IPS-15b (cell line): ENCODE results near the gene LRRC46.
A peak's percentile ranks its signal among the peaks of the same experiment; 100 is the strongest.

Experiments
- H3K27me3 ChIP-seq: one replicate; pipeline ENCODE4 v1.6.1; 2013; ENCODE audit warnings: low read length; ENCODE audit not compliant: control insufficient read depth, insufficient read depth
- H3K36me3 ChIP-seq: one replicate; pipeline ENCODE4 v1.6.1; 2013; ENCODE audit warnings: low read length; ENCODE audit not compliant: control insufficient read depth, insufficient read depth
- H3K4me1 ChIP-seq: one replicate; pipeline ENCODE4 v1.6.1; 2013; ENCODE audit warnings: mild to moderate bottlenecking, low read length; ENCODE audit not compliant: control insufficient read depth, insufficient read depth
- H3K4me3 ChIP-seq: one replicate; pipeline ENCODE4 v1.5.1; 2013; ENCODE audit warnings: low read depth, low read length
- H3K9ac ChIP-seq: one replicate; pipeline ENCODE4 v1.6.1; 2013; ENCODE audit warnings: low read depth, mild to moderate bottlenecking, low read length
- H3K9me3 ChIP-seq: one replicate; pipeline ENCODE4 v1.6.1; 2013; ENCODE audit warnings: mild to moderate bottlenecking, low read length; ENCODE audit not compliant: control insufficient read depth, insufficient read depth

LRRC46 gene

GRCh38 chr17:47847341-47848197, 16.1 kb downstream of the LRRC46 start:
- Histone ChIP-seq H3K4me3 (peak overlapping the region; percentile 61), H3K9ac (no peak overlapping the region), H3K27me3 (peaks cover 75% of the 10 kb centered on the region), H3K36me3 (no peaks in the 10 kb centered on the region), H3K4me1 (peaks cover 20% of the 10 kb centered on the region), H3K9me3 (no peaks in the 10 kb centered on the region)

GRCh38 chr17:47848198-47848513, 16.7 kb downstream of the LRRC46 start:
- H3K36me3 ChIP-seq, result no peaks in the 10 kb centered on the region
- peaks cover 81% of the 10 kb centered on the region for H3K27me3 ChIP-seq
- H3K4me1 ChIP-seq, result peaks cover 20% of the 10 kb centered on the region
- peak overlapping the region; percentile 61 for H3K4me3 ChIP-seq
- no peak overlapping the region for H3K9ac ChIP-seq
- no peaks in the 10 kb centered on the region for H3K9me3 ChIP-seq

GRCh38 chr17:47850373-47850691, 18.9 kb downstream of the LRRC46 start:
- peaks cover 16% of the 10 kb centered on the region for H3K4me1 ChIP-seq
- H3K27me3 ChIP-seq, result peaks cover 90% of the 10 kb centered on the region
- no peak overlapping the region for H3K9ac ChIP-seq
- H3K9me3 ChIP-seq, result no peaks in the 10 kb centered on the region
- peak overlapping the region; percentile 63 for H3K4me3 ChIP-seq
- H3K36me3 ChIP-seq, result no peaks in the 10 kb centered on the region

GRCh38 chr17:47850692-47851573, 19.5 kb downstream of the LRRC46 start, which contains the start of gene SP6:
TSS of gene SP6 (minus strand) at chr17:47851163. CDS start at chr17:47848429, 2,734 bp downstream.
- no peak within 1 kb of the TSS for H3K9ac ChIP-seq
- H3K9me3 ChIP-seq, result no peaks in the 10 kb centered on the region
- no peaks in the 10 kb centered on the region for H3K36me3 ChIP-seq
- H3K4me3 ChIP-seq, result peak within 1 kb of the TSS; percentile 63
- peaks cover 16% of the 10 kb centered on the region for H3K4me1 ChIP-seq
- peaks cover 90% of the 10 kb centered on the region for H3K27me3 ChIP-seq

- H3K36me3 ChIP-seq, result no peaks in the 10 kb centered on the region
- H3K9ac ChIP-seq, result no peak overlapping the region
Measured at GRCh38 chr17:47851764-47852112, 20.3 kb downstream of the LRRC46 start.

GRCh38 chr17:47852113-47852949, 20.9 kb downstream of the LRRC46 start:
- no peaks in the 10 kb centered on the region for H3K9me3 ChIP-seq
- peak overlapping the region; percentile 63 for H3K4me3 ChIP-seq
- peaks cover 90% of the 10 kb centered on the region for H3K27me3 ChIP-seq
- H3K36me3 ChIP-seq, result no peaks in the 10 kb centered on the region
- H3K4me1 ChIP-seq, result peaks cover 15% of the 10 kb centered on the region
- H3K9ac ChIP-seq, result no peak overlapping the region

More at GRCh38 chr17:47851764-47852112, 20.3 kb downstream of the LRRC46 start:
- Histone ChIP-seq H3K4me3 (peak overlapping the region; percentile 63), H3K27me3 (peaks cover 90% of the 10 kb centered on the region), H3K9me3 (no peaks in the 10 kb centered on the region), H3K4me1 (peaks cover 15% of the 10 kb centered on the region)

GRCh38 chr17:47853616-47854015, 22.1 kb downstream of the LRRC46 start:
- H3K36me3 ChIP-seq, result no peaks in the 10 kb centered on the region
- H3K4me3 ChIP-seq, result no peak overlapping the region
- peaks cover 84% of the 10 kb centered on the region for H3K27me3 ChIP-seq
- H3K9ac ChIP-seq, result no peak overlapping the region
- peaks cover 11% of the 10 kb centered on the region for H3K4me1 ChIP-seq
- H3K9me3 ChIP-seq, result no peaks in the 10 kb centered on the region

- peaks cover 4% of the 10 kb centered on the region for H3K4me1 ChIP-seq
- no peaks in the 10 kb centered on the region for H3K9me3 ChIP-seq
- H3K27me3 ChIP-seq, result peaks cover 80% of the 10 kb centered on the region
- no peaks in the 10 kb centered on the region for H3K36me3 ChIP-seq
- no peak overlapping the region for H3K4me3 ChIP-seq
- no peak overlapping the region for H3K9ac ChIP-seq
Measured at GRCh38 chr17:47855737-47856136, 24.3 kb downstream of the LRRC46 start.

- peaks cover 4% of the 10 kb centered on the region for H3K4me1 ChIP-seq
- peaks cover 78% of the 10 kb centered on the region for H3K27me3 ChIP-seq
- H3K9me3 ChIP-seq, result no peaks in the 10 kb centered on the region
- H3K36me3 ChIP-seq, result no peaks in the 10 kb centered on the region
- no peak overlapping the region for H3K4me3 ChIP-seq
- H3K9ac ChIP-seq, result no peak overlapping the region
Measured at GRCh38 chr17:47856830-47857229, 25.4 kb downstream of the LRRC46 start.

- Histone ChIP-seq H3K4me1 (no peaks in the 10 kb centered on the region), H3K9me3 (no peaks in the 10 kb centered on the region), H3K36me3 (no peaks in the 10 kb centered on the region), H3K4me3 (no peak overlapping the region), H3K9ac (no peak overlapping the region), H3K27me3 (peaks cover 71% of the 10 kb centered on the region)
Measured at GRCh38 chr17:47857551-47858455, 26.3 kb downstream of the LRRC46 start.
